K562 (cell line): ENCODE data around the gene DCAF15. TPM values are rescaled to one million over a fixed set of nuclear protein-coding genes. Genes with fewer than 3 reads are reported as not detected.

Experiments used
- ATAC-seq: fragments of 200-7000 bp; cut with Tn5 transposase; 3 replicates; pipeline ENCODE4 v1.9.1; 2020; ENCODE audit warnings: moderate library complexity
- BruUV-seq: library from RNA; stranded (reverse); fragments of 400-500 nt; replicated peaks from 2 replicates; lab custom pipeline; 2021; lab: Mats Ljungman, UMichigan
- CTCF ChIA-PET: fragments of 300-600 bp; formaldehyde crosslinking; extraction: SDS; loops from one replicate; lab custom pipeline; 2021; ENCODE audit warnings: low intra/inter-chr PET ratio; lab: Yijun Ruan, JAX
- POLR2A ChIA-PET: fragments of 300-600, 350-650 bp; sonication (Branson Sonifier 250); formaldehyde crosslinking; extraction: SDS; loops from one replicate; lab custom pipeline; 2021; ENCODE audit warnings: antibody characterized with exemption, inconsistent platforms; lab: Yijun Ruan, JAX
- DNase-seq, 4 experiments: peaks; one replicate each; pipeline versions ENCODE4 v3.0.0 to v3.0.0-alpha.2; 2011 to 2018; ENCODE audit warnings: low spot score in 3 of 4, mixed read lengths in 3 of 4; ENCODE audit errors: extremely low read depth in 1 of 4
- FAIRE-seq: peaks from 2 replicates; lab custom pipeline; 2011; peaks lifted over from hg19 to GRCh38; lab: Jason Lieb, UNC
- H2AFZ ChIP-seq: 2 replicates; pipeline ENCODE4 v1.6.0; 2011; ENCODE audit warnings: low read depth, low read length, control low read depth, inconsistent platforms
- H3K27ac ChIP-seq: fragments of 200-600 bp; 3 replicates; pipeline ENCODE4 v1.8.0; 2011; ENCODE audit warnings: low read depth, mild to moderate bottlenecking, control low read depth, inconsistent platforms, low read length, moderate library complexity, mixed read lengths; ENCODE audit errors: extremely low read depth
- H3K27me3 ChIP-seq, 2 experiments: fragments of 300-600 bp in 1 of 2; 2 replicates in 1 of 2; 3 replicates in 1 of 2; pipeline versions ENCODE4 v1.6.0 to v1.8.0; 2011; ENCODE audit warnings: inconsistent platforms in 2 of 2, low read length in 2 of 2, mild to moderate bottlenecking in 1 of 2, mixed read lengths in 1 of 2, moderate library complexity in 1 of 2; ENCODE audit not compliant: control insufficient read depth in 2 of 2, insufficient read depth in 2 of 2
- H3K36me3 ChIP-seq: fragments of 300-600 bp; 3 replicates; pipeline ENCODE4 v1.8.0; 2011; ENCODE audit warnings: mild to moderate bottlenecking, low read length, inconsistent platforms; ENCODE audit not compliant: control insufficient read depth, insufficient read depth
- H3K4me1 ChIP-seq, 2 experiments: fragments of 200-600 bp in 1 of 2; replicated peaks in 1 of 2; 2 replicates in 1 of 2; 3 replicates in 1 of 2; pipeline versions ENCODE4 v1.5.1 to v1.8.0; 2011; ENCODE audit warnings: inconsistent platforms in 2 of 2, low read length in 2 of 2, mild to moderate bottlenecking in 1 of 2, mixed read lengths in 1 of 2, moderate library complexity in 1 of 2; ENCODE audit not compliant: control insufficient read depth in 2 of 2, insufficient read depth in 2 of 2
- H3K4me2 ChIP-seq: 2 replicates; pipeline ENCODE4 v1.6.1; 2011; ENCODE audit warnings: low read length, control low read depth, inconsistent platforms, mixed read lengths; ENCODE audit not compliant: insufficient read depth
- H3K4me3 ChIP-seq: fragments of 200-600 bp; sonication (generic), shearing (Covaris generic); 2 replicates; pipeline ENCODE4 v1.5.1; 2016; ENCODE audit warnings: control low read depth, inconsistent platforms
- H3K79me2 ChIP-seq: fragments of 200-600 bp; 3 replicates; pipeline ENCODE4 v1.8.0; 2011; ENCODE audit warnings: low read length, inconsistent platforms; ENCODE audit not compliant: control insufficient read depth, insufficient read depth
- H3K9ac ChIP-seq, 2 experiments: 2 replicates each; pipeline versions ENCODE4 v1.6.0 to v1.6.1; 2011; ENCODE audit warnings: low read depth in 2 of 2, low read length in 2 of 2, control low read depth in 1 of 2, inconsistent platforms in 1 of 2, mild to moderate bottlenecking in 1 of 2, mixed read lengths in 1 of 2; ENCODE audit not compliant: insufficient read depth in 1 of 2
- H3K9me1 ChIP-seq: one replicate; pipeline ENCODE4 v1.6.0; 2011; ENCODE audit warnings: inconsistent platforms, mild to moderate bottlenecking, low read length, moderate library complexity; ENCODE audit not compliant: control insufficient read depth, insufficient read depth
- H3K9me3 ChIP-seq: replicated peaks from 2 replicates; pipeline ENCODE4 v1.5.1; 2011; ENCODE audit warnings: low read depth, low read length, inconsistent platforms; ENCODE audit not compliant: control insufficient read depth, insufficient read depth
- H4K20me1 ChIP-seq: replicated peaks from 2 replicates; pipeline ENCODE4 v1.6.1; 2011; ENCODE audit warnings: low read length, inconsistent platforms, mixed read lengths; ENCODE audit not compliant: control insufficient read depth, insufficient read depth
- BCOR ChIP-seq: fragments of 450-650 bp; IDR thresholded peaks from 2 replicates; pipeline ENCODE4 v1.6.1; 2016
- BRF1 ChIP-seq: IDR thresholded peaks from 3 replicates; pipeline ENCODE4 v1.6.1; 2011; ENCODE audit warnings: borderline replicate concordance, mild to moderate bottlenecking; ENCODE audit not compliant: insufficient read length; ENCODE audit errors: extremely low read depth
- CC2D1A ChIP-seq: fragments of 450-650 bp; IDR thresholded peaks from 2 replicates; pipeline ENCODE4 v1.6.1; 2017; ENCODE audit warnings: mild to moderate bottlenecking
- FOXJ2 ChIP-seq: fragments of 200-800 bp; sonication (Bioruptor generic); IDR thresholded peaks from 2 replicates; pipeline ENCODE4 v1.6.1; 2016; ENCODE audit warnings: missing genetic modification characterization, missing compliant biosample characterization
- IRF2 ChIP-seq: sonication (generic); formaldehyde crosslinking; IDR thresholded peaks from 2 replicates; pipeline ENCODE4 v1.8.1; 2022; ENCODE audit warnings: mild to moderate bottlenecking, missing genetic modification reagents
- MYBL2 ChIP-seq, 2 experiments: fragments of 450-650 bp in 1 of 2; sonication (generic) in 1 of 2; formaldehyde crosslinking in 1 of 2; IDR thresholded peaks; 2 replicates each; pipeline versions ENCODE4 v1.6.1 to v1.8.1; 2017 to 2022; ENCODE audit warnings: borderline replicate concordance in 1 of 2, inconsistent platforms in 1 of 2, low read depth in 1 of 2, mild to moderate bottlenecking in 1 of 2, missing genetic modification reagents in 1 of 2, moderate library complexity in 1 of 2
- MYNN ChIP-seq, 2 experiments: sonication (generic); formaldehyde crosslinking in 1 of 2; IDR thresholded peaks; 2 replicates each; pipeline versions ENCODE4 v1.5.0 to v1.6.1; 2016 to 2020; ENCODE audit warnings: antibody characterized with exemption in 1 of 2, missing genetic modification reagents in 1 of 2
- PHF21A ChIP-seq: fragments of 450-650 bp; IDR thresholded peaks from 2 replicates; pipeline ENCODE4 v1.6.1; 2017; ENCODE audit warnings: low read depth, borderline replicate concordance
- RNF2 ChIP-seq: sonication (generic); IDR thresholded peaks from 2 replicates; pipeline ENCODE4 v1.6.1; 2016
- SP1 ChIP-seq: sonication (generic); formaldehyde crosslinking; IDR thresholded peaks from 2 replicates; pipeline ENCODE4 v1.8.1; 2022; ENCODE audit warnings: mild to moderate bottlenecking, missing genetic modification reagents
- SRSF3 ChIP-seq: fragments of 200-400 bp; formaldehyde crosslinking; IDR thresholded peaks from 2 replicates; pipeline ENCODE4 v1.6.1; 2016; ENCODE audit warnings: mild to moderate bottlenecking, low read length, moderate library complexity; ENCODE audit not compliant: insufficient read depth
- SRSF7 ChIP-seq: fragments of 200-400 bp; formaldehyde crosslinking; optimal IDR thresholded peaks from 2 replicates; pipeline ENCODE3; 2017; ENCODE audit warnings: mild to moderate bottlenecking, low read depth, low read length
- ZC3H4 ChIP-seq: sonication (generic); formaldehyde crosslinking; IDR thresholded peaks from 2 replicates; pipeline ENCODE4 v1.9.0; 2021; ENCODE audit warnings: missing genetic modification reagents, borderline replicate concordance
- ZFX ChIP-seq: sonication (generic); formaldehyde crosslinking; IDR thresholded peaks from 2 replicates; pipeline ENCODE4 v1.8.0; 2022; ENCODE audit warnings: mild to moderate bottlenecking, missing genetic modification reagents, moderate library complexity
- ZNF217 ChIP-seq: sonication (generic); formaldehyde crosslinking; IDR thresholded peaks from 2 replicates; pipeline ENCODE4 v1.8.0; 2022; ENCODE audit warnings: mild to moderate bottlenecking, missing genetic modification reagents
- ZNF586 ChIP-seq: fragments of 450-650 bp; formaldehyde crosslinking; conservative IDR thresholded peaks from 2 replicates; pipeline ENCODE4 v1.4.0; 2020; ENCODE audit warnings: mild to moderate bottlenecking, moderate library complexity
- ZNF778 ChIP-seq: fragments of 450-650 bp; formaldehyde crosslinking; IDR thresholded peaks from 2 replicates; pipeline ENCODE4 v1.4.0; 2020; ENCODE audit warnings: mild to moderate bottlenecking, moderate library complexity
- WGBS: fragments of 100-300 bp; shearing (Covaris generic); methylation state at CpG from one replicate; pipeline ENCODE4 v1.1.6; 2016; ENCODE audit warnings: low coverage, mixed read lengths; ENCODE audit not compliant: insufficient coverage; ENCODE audit errors: missing lambda C conversion rate; 5-methylcytosine and 5-hydroxymethylcytosine counted together
- in situ Hi-C: fragments of 300-500 bp; cut with MboI; formaldehyde crosslinking; loops from 4 replicates; pipeline ENCODE4 v1.15.0; 2018; ENCODE audit warnings: inconsistent platforms, mixed read lengths
- intact Hi-C: fragments of 100-400 bp; cut with micrococcal nuclease; formaldehyde crosslinking; loops from 2 replicates; pipeline ENCODE4 v1.14.2; 2022
- polyA plus RNA-seq, 8 experiments: library from polyadenylated mRNA; depleted of rRNA in 4 of 8; stranded (reverse) in 5 of 8; unstranded in 3 of 8; fragments of >200 nt; fragmentation: Nextera tagmentation in 2 of 8; fragmentation: Illumina TruSeq in 1 of 8; extraction: Ambion mirVana in 2 of 8; extraction: Trizol in 1 of 8; gene quantifications; 2 replicates each; pipeline versions ENCODE4 v1.2.1 to v1.2.3, GENCODE V29; 2011 to 2014; ENCODE audit warnings: inconsistent platforms in 1 of 8, missing spikeins in 1 of 8
- total RNA-seq, 7 experiments: library from RNA; depleted of rRNA in 6 of 7; stranded (reverse); fragments of >200 nt in 6 of 7; fragmentation: Illumina TruSeq in 2 of 7; extraction: Trizol in 2 of 7; gene quantifications; 2 replicates each; pipeline versions ENCODE4 v1.2.1 to v1.2.3, GENCODE V29; 2011 to 2021; ENCODE audit warnings: low replicate concordance in 1 of 7
- TF ChIP-seq, protein P1 (sequence below): fragments of 450-650 bp; IDR thresholded peaks from 2 replicates; pipeline ENCODE4 v1.6.1; 2018; ENCODE audit not compliant: partially characterized antibody
- TF ChIP-seq, protein P2 (sequence below): fragments of 450-650 bp; IDR thresholded peaks from 2 replicates; pipeline ENCODE4 v1.6.1; 2016; ENCODE audit warnings: antibody characterized with exemption

The DCAF15 gene
- total and polyA plus RNA-seq, 9 of the 15 experiments (the other 6 are each of a cell fraction or from before 2014, with no cell fraction given), result 0.17 to 68.5 (median 27.7) TPM

- no peak overlapping the region for H3K27ac ChIP-seq
- ChIA-PET CTCF (interaction anchor here (0.6 kb wide), 1 partner anchor 483 kb away, joined by 3 read pairs; no protein-coding TSS in a partner anchor), POLR2A (no interaction called here)
- H3K4me3 ChIP-seq, result no peak overlapping the region
- H2AFZ ChIP-seq, result no peak overlapping the region
- H3K4me1 ChIP-seq, result peaks cover 17 to 34% of the 10 kb centered on the region in 2 experiments
- H3K9ac ChIP-seq, result no peak overlapping the region
- peak in 1 of 4 experiments; percentile 47 for DNase-seq
- in situ Hi-C loops, result no loop called here
- BruUV-seq, result no TSS peak
- ATAC-seq, result no peak
- H3K9me3 ChIP-seq, result no peaks in the 10 kb centered on the region
- 68% methylated on average over 4 of the region's 4 CpGs for WGBS
- no peaks in the 10 kb centered on the region for H4K20me1 ChIP-seq
- H3K4me2 ChIP-seq, result no peak overlapping the region
- FAIRE-seq, result no peak
- H3K9me1 ChIP-seq, result no peaks in the 10 kb centered on the region
- peaks cover 22% of the 10 kb centered on the region for H3K79me2 ChIP-seq
- no peaks in the 10 kb centered on the region for H3K36me3 ChIP-seq
- no peaks in the 10 kb centered on the region for H3K27me3 ChIP-seq
- intact Hi-C loops, result no loop called here
- TF ChIP-seq SRSF7 (no peak), ZNF217 (CRISPR knock-in tag) (no peak), IRF2 (no peak), ZFX (CRISPR knock-in tag) (no peak), PHF21A (no peak), CC2D1A (peak; percentile 84), ZNF586 (CRISPR knock-in tag) (no peak), SP1 (CRISPR knock-in tag) (no peak), BRF1 (no peak), RNF2 (no peak), SRSF3 (no peak), FOXJ2 (tag) (no peak), ZC3H4 (CRISPR knock-in tag) (no peak), BCOR (no peak), MYBL2 (IDR thresholded peaks at IDR 0.05; ENCODE audit: low read depth) (no peak), MYBL2 (CRISPR knock-in tag; IDR thresholded peaks at IDR 0.05; ENCODE audit: borderline replicate concordance) (no peak), ZNF778 (CRISPR knock-in tag) (no peak), MYNN (IDR thresholded peaks at IDR 0.05) (peak; percentile 96), MYNN (CRISPR knock-in tag; IDR thresholded peaks at IDR 0.05) (peak; percentile 62; the same call in 1 of the 2 replicates)
- TF ChIP-seq, protein P1, sequence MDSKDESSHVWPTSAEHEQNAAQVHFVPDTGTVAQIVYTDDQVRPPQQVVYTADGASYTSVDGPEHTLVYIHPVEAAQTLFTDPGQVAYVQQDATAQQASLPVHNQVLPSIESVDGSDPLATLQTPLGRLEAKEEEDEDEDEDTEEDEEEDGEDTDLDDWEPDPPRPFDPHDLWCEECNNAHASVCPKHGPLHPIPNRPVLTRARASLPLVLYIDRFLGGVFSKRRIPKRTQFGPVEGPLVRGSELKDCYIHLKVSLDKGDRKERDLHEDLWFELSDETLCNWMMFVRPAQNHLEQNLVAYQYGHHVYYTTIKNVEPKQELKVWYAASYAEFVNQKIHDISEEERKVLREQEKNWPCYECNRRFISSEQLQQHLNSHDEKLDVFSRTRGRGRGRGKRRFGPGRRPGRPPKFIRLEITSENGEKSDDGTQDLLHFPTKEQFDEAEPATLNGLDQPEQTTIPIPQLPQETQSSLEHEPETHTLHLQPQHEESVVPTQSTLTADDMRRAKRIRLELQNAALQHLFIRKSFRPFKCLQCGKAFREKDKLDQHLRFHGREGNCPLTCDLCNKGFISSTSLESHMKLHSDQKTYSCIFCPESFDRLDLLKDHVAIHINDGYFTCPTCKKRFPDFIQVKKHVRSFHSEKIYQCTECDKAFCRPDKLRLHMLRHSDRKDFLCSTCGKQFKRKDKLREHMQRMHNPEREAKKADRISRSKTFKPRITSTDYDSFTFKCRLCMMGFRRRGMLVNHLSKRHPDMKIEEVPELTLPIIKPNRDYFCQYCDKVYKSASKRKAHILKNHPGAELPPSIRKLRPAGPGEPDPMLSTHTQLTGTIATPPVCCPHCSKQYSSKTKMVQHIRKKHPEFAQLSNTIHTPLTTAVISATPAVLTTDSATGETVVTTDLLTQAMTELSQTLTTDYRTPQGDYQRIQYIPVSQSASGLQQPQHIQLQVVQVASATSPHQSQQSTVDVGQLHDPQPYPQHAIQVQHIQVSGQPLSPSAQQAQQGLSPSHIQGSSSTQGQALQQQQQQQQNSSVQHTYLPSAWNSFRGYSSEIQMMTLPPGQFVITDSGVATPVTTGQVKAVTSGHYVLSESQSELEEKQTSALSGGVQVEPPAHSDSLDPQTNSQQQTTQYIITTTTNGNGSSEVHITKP, result peak; percentile 49
- TF ChIP-seq, protein P2, sequence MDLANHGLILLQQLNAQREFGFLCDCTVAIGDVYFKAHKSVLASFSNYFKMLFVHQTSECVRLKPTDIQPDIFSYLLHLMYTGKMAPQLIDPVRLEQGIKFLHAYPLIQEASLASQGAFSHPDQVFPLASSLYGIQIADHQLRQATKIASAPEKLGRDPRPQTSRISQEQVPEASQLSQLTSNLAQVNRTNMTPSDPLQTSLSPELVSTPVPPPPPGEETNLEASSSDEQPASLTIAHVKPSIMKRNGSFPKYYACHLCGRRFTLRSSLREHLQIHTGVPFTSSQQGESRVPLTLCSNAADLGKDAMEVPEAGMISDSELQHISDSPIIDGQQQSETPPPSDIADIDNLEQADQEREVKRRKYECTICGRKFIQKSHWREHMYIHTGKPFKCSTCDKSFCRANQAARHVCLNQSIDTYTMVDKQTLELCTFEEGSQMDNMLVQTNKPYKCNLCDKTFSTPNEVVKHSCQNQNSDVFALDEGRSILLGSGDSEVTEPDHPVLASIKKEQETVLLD, result no peak
Observed at GRCh38 chr19:13902993-13903555, 49.2 kb upstream of the DCAF15 start.
